Activated CD8-positive, alpha-beta T cell treated with anti-CD3 and anti-CD28 coated beads for 36 hours (primary cell): ENCODE data around the gene NT5DC1. TPM values are rescaled to one million over a fixed set of nuclear protein-coding genes. Genes with fewer than 3 reads are reported as not detected.
A peak's percentile ranks its signal among the peaks of the same experiment; 100 is the strongest.

Experiments
- ATAC-seq: fragments of 200-7000 bp; cut with Tn5 transposase; one replicate; pipeline ENCODE4 v1.10.0; 2021; ENCODE audit warnings: mild to moderate bottlenecking, moderate library complexity
- CTCF ChIA-PET: fragments of 350-600 bp; sonication (Branson Sonifier 250); formaldehyde crosslinking; loops from one replicate; lab custom pipeline; 2021; ENCODE audit warnings: antibody characterized with exemption; lab: Charles Lee
- POLR2A ChIA-PET: fragments of 350-600 bp; sonication (Branson Sonifier 250); formaldehyde crosslinking; loops from one replicate; lab custom pipeline; 2021; ENCODE audit warnings: antibody characterized with exemption; lab: Charles Lee
- DNase-seq: peaks from one replicate; pipeline ENCODE4 v3.0.0-alpha.2; 2020
- H3K27ac Mint-ChIP-seq: one replicate; pipeline ENCODE4 v1.8.0; 2021; ENCODE audit warnings: mild to moderate bottlenecking, mixed read lengths
- H3K27me3 Mint-ChIP-seq: one replicate; pipeline ENCODE4 v1.8.0; 2021; ENCODE audit warnings: mixed read lengths
- H3K36me3 Mint-ChIP-seq: one replicate; pipeline ENCODE4 v1.8.0; 2021; ENCODE audit warnings: low read depth, mixed read lengths
- H3K4me1 Mint-ChIP-seq: one replicate; pipeline ENCODE4 v1.8.0; 2021; ENCODE audit warnings: low read depth, mixed read lengths
- H3K4me3 Mint-ChIP-seq: one replicate; pipeline ENCODE4 v1.8.0; 2021; ENCODE audit warnings: mild to moderate bottlenecking, moderate library complexity, mixed read lengths
- H3K9me3 Mint-ChIP-seq: one replicate; pipeline ENCODE4 v1.8.0; 2021; ENCODE audit warnings: mixed read lengths
- intact Hi-C: fragments of 100-400 bp; cut with micrococcal nuclease; formaldehyde crosslinking; loops from one replicate; pipeline ENCODE4 v1.10.0; 2022
- total RNA-seq, 2 experiments: library from RNA; stranded (reverse); gene quantifications; one replicate each; pipeline ENCODE4 v1.2.3, GENCODE V29; 2021
- TF ChIP-seq, protein P1 (sequence below): fragments of 200-600 bp; IDR thresholded peaks from one replicate; pipeline ENCODE4 v1.8.0; 2022; ENCODE audit warnings: antibody characterized with exemption, mild to moderate bottlenecking

The NT5DC1 gene
- total RNA-seq, 2 experiments from 2014 or later, result 47.8 to 53.3 TPM

DNA sequence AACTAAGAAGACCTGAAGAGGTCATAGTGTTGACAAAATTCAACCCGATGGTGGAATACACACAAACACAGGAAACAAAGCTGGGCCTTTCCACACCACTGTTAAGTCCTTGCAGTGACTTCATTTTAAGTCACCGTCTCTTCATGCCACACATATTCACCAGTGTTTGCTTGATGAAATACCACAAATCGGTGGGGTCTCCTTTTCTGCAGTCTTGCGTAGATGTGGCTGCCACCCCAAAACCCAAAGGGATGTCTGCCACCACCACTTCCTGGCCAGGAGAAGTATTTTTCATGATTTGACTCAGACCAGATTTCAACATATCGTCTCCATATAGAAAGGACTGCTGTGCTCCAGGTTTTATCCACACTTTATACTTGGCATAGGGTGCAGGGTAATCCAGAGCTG is 36.3 kb downstream of the NT5DC1 start:
- DNase-seq, result peak; percentile 63
- Mint-ChIP-seq H3K9me3 (no peaks in the 10 kb centered on the region), H3K4me3 (no peak overlapping the region), H3K4me1 (peaks cover 14% of the 10 kb centered on the region), H3K27ac (peak overlapping the region; percentile 58), H3K27me3 (no peaks in the 10 kb centered on the region), H3K36me3 (peaks cover 9% of the 10 kb centered on the region)
- intact Hi-C loops, result no loop called here
- TF ChIP-seq, protein P1, sequence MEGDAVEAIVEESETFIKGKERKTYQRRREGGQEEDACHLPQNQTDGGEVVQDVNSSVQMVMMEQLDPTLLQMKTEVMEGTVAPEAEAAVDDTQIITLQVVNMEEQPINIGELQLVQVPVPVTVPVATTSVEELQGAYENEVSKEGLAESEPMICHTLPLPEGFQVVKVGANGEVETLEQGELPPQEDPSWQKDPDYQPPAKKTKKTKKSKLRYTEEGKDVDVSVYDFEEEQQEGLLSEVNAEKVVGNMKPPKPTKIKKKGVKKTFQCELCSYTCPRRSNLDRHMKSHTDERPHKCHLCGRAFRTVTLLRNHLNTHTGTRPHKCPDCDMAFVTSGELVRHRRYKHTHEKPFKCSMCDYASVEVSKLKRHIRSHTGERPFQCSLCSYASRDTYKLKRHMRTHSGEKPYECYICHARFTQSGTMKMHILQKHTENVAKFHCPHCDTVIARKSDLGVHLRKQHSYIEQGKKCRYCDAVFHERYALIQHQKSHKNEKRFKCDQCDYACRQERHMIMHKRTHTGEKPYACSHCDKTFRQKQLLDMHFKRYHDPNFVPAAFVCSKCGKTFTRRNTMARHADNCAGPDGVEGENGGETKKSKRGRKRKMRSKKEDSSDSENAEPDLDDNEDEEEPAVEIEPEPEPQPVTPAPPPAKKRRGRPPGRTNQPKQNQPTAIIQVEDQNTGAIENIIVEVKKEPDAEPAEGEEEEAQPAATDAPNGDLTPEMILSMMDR, result no peak
- ChIA-PET CTCF (interaction anchor here (1.0 to 1.8 kb wide), 3 partner anchors 24 to 424 kb away, joined by 4 to 8 read pairs (median 6); no protein-coding TSS in a partner anchor), POLR2A (no interaction called here)
- peak; percentile 90 for ATAC-seq

- intact Hi-C loops, result no loop called here
- no peak for ATAC-seq
- TF ChIP-seq, protein P1, result no peak
- Mint-ChIP-seq H3K27ac (no peak overlapping the region), H3K27me3 (no peaks in the 10 kb centered on the region), H3K9me3 (no peaks in the 10 kb centered on the region), H3K4me1 (peaks cover 14% of the 10 kb centered on the region), H3K4me3 (no peak overlapping the region), H3K36me3 (peaks cover 3% of the 10 kb centered on the region)
- POLR2A ChIA-PET, result no interaction called here
- DNase-seq, result no peak
- CTCF ChIA-PET, result no interaction called here
Observed at GRCh38 chr6:116139917-116140316, 39.3 kb downstream of the NT5DC1 start.

GRCh38 chr6:116144605-116145004 is 44.0 kb downstream of the NT5DC1 start:
- H3K9me3 Mint-ChIP-seq, result no peaks in the 10 kb centered on the region
- ChIA-PET CTCF (interaction anchor here (0.7 kb wide), 1 partner anchor 1350 kb away, joined by 3 read pairs; no protein-coding TSS in a partner anchor), POLR2A (no interaction called here)
- no peaks in the 10 kb centered on the region for H3K4me1 Mint-ChIP-seq
- no peak overlapping the region for H3K27ac Mint-ChIP-seq
- H3K36me3 Mint-ChIP-seq, result no peaks in the 10 kb centered on the region
- no peak for DNase-seq
- no peaks in the 10 kb centered on the region for H3K27me3 Mint-ChIP-seq
- TF ChIP-seq, protein P1, result no peak
- H3K4me3 Mint-ChIP-seq, result no peak overlapping the region
- ATAC-seq, result no peak
- intact Hi-C loops, result no loop called here

DNA sequence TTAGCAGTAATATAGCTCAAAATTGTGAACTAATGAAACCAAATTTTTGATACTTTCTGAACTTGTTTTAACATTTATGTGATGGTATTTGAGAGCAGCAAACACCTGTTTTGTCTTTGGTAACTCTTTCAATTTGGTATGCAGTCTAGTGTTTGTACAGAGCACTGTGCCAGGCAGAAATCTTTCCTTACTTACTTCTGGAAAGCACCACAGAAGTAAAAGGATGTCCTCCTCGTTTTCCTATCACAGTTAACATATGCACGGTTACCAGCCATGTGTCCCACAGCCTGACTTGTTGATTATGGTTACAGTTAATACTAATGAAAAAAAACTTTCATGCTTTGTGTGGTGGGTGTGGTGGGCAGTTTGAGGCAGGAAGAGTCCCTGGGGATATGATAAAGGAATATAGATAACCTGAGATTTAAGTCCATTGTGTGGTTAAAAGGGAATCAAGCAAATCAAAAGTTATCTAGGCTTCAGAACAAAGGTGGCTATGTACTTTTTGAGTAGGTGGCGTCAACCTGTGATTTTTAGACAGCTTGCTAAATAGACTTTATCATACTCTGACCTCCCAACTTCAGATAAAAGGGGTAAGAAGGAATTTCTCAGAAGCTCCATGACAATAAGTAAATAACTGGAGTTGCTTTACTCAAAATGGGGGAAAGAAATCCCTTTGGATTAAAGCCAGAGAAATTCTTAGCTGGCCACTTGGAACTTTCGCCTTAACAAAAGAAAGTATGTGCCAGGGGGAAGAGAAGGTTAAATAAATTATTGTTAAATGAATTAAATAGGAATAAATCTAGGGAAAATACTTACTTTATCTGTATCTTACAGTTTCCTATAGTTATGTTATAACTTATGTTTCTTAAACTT is 45.4 kb downstream of the NT5DC1 start:
- POLR2A ChIA-PET, result no interaction called here
- no peaks in the 10 kb centered on the region for H3K27me3 Mint-ChIP-seq
- CTCF ChIA-PET, result no interaction called here
- H3K4me1 Mint-ChIP-seq, result no peaks in the 10 kb centered on the region
- ATAC-seq, result no peak
- no peaks in the 10 kb centered on the region for H3K9me3 Mint-ChIP-seq
- no peak overlapping the region for H3K4me3 Mint-ChIP-seq
- TF ChIP-seq, protein P1, result no peak
- intact Hi-C loops, result no loop called here
- DNase-seq, result no peak
- no peak overlapping the region for H3K27ac Mint-ChIP-seq
- H3K36me3 Mint-ChIP-seq, result no peaks in the 10 kb centered on the region

GRCh38 chr6:116152620-116153019 is 52.0 kb downstream of the NT5DC1 start:
- DNase-seq, result no peak
- Mint-ChIP-seq H3K27ac (no peak overlapping the region), H3K27me3 (no peaks in the 10 kb centered on the region), H3K9me3 (no peaks in the 10 kb centered on the region), H3K4me3 (no peak overlapping the region), H3K36me3 (peaks cover 1% of the 10 kb centered on the region), H3K4me1 (peaks cover 3% of the 10 kb centered on the region)
- TF ChIP-seq, protein P1, result no peak
- ATAC-seq, result no peak
- ChIA-PET POLR2A (no interaction called here), CTCF (no interaction called here)
- intact Hi-C loops, result no loop called here
